HG03439 (cell line): Measurements from ENCODE around the gene AGRN.
"Not testable (repeated sequence)": the region's sequence is repeated elsewhere in the genome, so short reads cannot be mapped to it uniquely, and the experiment has no call there.

Experiments used
- ATAC-seq: cut with Tn5 transposase; IDR thresholded peaks from one replicate; pipeline ENCODE4 v1.9.1; 2021; ENCODE audit warnings: mild to moderate bottlenecking, moderate library complexity; ENCODE audit not compliant: unreplicated experiment

The AGRN gene

GRCh38 chr1:999725-1000356 lies 20.1 kb upstream of the AGRN start, which contains the start of gene HES4:
Gene HES4 (minus strand): TSS chr1:1000097. CDS start chr1:999973, 124 bp downstream.
- ATAC-seq, result no peak

DNA sequence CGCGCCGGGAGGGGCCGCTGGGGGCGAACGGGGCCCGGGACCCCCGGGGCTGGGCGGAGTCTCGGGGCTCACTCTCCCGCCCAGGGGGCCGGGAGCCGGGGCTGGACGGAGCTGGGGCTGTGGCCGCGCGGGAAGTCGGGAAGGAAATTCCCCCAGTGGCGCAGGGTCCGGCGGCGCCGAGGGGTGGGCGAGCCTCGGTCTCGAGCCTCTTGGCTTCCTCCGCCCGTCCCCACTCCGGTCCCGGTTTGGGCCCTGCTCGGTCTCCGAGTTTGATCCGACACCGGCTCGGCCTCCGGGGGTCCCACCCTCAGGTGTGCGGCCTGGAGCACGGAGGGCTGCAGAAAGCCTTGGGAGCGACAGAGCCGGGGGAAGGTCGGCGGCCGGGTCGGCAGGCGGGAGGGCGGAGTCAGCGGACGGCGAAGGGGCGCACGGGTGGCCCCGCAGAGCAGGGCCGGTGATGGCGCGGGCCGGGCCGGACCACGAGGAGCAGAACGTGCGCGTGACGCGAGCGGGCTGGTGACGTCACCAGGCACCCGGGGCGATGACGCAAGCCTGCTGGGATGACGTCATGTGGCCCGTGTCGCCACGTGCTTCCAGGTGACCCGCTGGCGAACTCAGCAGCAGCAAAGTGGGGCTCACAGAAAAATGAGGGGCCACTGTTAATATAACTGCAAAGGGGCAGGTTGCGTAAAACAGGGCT lies 19.4 kb upstream of the AGRN start:
- no peak for ATAC-seq

DNA sequence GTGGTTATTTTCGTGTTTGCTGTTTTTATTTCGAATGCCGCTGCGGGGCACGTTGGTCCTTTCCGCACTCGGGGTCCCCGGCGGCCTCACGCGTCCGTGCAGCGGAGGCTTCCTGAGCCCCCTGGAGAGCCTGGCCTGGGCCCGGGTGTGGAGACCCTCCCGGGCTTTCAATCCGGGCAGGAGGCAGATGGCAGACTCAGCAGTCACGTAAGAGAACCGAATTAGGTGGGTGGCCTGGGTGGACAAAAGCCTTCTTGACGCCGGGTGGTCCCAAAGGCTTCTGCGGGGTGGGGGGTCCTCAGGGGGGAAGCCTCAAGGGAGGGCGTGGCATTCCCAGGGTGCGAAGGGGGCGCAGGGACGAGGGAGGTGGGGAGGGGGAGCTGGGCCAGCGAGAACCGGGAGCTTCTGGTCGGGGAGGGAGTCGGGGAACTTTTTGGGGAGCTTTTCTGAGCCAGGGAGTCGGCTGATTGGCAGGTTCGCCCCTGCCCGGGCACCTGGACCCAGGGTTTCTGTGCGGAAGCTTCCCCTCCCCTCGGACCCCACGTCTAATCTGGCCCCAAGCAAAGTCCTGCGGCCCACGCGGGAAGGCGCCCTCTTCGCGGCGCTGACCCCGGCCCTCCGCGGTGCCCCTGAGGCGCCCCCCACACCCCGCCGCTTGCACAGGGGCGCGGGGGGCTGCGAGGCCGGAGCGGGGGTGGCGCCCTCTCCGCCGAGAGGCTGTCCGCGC lies 18.7 kb upstream of the AGRN start:
- ATAC-seq, result no peak

DNA sequence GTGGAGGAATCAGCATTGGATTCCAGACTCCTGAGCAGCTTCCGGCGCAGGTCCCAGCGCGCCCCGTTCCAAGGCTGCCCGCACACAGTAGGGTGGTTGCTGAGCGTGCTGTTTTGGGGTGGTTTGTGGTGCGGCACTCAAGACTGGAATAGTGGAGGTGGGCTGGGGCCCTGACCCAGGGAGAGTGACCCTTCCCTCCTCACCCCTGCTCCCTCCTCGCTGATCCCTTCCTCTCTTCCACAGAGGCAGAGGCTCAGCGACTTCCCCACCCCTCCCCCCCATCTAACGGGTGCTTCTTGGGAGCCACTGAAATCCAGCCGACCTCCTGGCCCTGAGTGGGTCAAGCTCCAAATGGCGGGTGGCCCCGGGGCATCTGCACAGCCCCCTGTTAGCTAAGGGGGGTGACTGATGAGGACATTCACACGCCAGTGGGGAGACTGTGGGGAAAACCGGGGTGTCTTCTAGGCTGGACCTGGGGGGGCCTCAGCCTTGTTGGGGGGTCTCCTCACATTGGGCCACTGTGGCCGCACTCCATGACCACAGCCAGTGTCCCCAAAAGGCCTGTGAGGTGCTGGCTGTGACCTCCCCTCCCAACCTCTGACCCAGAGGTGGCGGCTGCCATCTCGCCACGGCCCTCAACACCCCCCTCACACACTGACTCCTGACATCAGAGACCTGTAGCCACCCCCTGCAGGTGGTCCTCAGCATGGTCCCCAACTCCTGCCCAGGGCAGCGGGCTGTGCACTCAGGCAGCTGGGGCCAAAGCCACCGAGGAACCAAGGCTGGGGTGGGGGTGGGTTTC lies 16.1 kb upstream of the AGRN start:
- no peak for ATAC-seq

DNA sequence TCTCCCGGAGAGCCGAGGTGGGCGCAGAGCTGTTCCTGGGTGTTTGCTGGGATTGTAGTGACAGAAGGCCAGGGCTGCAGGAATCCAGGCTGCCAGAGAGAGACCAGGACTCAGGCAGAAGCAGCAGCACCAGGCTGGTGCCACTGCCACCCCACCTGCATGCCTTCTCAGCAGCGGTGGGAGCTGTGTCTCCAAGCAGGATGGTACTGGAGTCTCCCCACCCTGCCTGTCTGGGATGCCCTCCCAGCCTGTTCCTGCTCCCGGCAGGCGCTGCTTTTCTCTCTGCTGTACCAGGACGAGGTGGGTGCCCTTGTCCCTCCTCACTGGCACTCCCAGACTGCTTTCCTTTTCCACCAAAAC lies 15.5 kb upstream of the AGRN start:
- no peak for ATAC-seq

DNA sequence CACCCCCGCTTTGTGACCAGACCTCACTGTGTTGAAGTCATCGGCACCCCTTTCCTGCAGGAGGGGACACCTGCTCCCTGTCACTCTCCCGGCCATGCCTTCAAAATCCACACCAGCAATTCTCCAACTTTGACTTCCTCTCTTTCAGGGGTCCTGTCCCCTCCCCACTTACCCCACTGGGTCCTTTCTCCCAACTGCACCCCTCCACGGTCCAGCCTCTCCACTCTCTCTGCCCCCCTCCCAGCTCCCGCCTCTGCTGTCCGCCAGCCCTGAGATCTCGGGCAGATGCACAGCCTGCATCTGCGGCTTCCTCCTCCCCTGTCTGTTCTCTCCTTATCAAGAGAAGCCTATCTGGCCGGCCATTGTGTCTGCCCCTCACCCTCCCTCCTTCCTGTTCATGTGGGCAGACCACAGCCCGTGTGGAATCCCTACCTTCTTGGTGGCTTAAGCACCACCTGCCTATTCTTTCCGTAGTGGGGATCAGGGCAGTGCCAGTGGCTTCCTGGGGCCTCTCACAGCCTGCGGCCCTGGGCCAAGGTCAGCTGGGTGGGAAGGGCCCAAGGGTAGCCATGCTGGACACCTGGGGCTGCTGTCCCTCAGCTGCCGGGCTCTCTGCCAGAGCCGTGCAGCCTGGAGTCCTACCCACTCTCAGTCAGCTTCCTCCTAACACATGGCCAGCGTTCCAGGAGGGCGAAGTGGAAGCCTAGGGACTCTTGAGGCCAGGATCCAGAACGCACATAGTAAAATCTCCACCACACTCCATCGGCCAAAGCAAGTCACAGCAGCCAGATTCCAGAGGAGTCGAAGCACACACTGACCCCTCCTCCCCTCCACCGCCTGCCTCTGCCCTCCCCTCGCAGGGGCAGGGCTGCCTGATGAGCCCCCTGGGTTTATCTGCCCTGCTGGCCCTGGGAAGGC lies 14.9 kb upstream of the AGRN start:
- ATAC-seq, result no peak

DNA sequence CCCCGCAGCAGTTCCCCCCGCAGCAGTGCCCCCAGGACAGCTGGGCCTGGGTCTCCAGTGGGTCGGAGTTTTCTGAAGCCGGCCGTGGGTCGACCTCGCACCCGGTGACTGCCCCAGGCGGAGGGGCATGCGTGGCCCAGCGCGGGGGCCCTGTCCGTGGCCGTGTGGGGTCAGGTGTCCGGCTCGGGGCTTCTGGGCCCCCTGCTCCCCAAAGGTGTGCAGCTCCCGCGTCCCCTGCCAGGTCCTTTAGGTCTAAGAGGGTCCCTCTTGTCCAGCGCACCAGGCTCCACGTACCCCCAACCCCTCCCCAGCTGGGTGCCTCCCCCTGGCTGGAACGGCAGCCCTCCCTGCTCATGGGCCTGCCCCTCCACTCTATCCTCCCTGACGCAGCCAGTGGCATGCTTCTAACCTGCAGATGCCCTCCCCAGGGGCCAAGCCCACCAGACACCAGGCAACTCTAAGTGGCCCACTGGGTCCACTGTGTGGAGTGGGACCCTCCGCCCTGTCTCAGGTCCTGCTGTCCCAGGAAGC lies 14.1 kb upstream of the AGRN start:
- no peak for ATAC-seq

- ATAC-seq, result no peak
These were observed 13.4 kb upstream of the AGRN start for GRCh38 chr1:1006305-1007159.

DNA sequence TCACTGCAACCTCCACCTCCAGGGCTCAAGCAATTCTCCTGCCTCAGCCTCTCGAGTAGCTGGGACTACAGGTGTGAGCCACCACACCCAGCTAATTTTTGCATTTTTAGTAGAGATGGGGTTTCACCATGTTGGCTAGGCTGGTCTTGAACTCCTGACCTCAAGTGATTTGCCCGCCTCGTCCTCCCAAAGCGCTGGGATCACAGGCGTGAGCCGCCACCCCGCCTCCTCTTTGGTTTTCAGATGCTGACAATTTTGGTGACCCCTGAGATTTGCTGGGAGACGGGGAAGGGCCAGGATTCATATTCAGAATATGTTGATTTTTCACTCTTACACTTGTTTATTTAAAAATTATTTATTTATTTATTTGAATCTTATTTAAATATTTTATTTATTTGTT lies 9.8 kb upstream of the AGRN start:
- ATAC-seq, result not testable (repeated sequence)

DNA sequence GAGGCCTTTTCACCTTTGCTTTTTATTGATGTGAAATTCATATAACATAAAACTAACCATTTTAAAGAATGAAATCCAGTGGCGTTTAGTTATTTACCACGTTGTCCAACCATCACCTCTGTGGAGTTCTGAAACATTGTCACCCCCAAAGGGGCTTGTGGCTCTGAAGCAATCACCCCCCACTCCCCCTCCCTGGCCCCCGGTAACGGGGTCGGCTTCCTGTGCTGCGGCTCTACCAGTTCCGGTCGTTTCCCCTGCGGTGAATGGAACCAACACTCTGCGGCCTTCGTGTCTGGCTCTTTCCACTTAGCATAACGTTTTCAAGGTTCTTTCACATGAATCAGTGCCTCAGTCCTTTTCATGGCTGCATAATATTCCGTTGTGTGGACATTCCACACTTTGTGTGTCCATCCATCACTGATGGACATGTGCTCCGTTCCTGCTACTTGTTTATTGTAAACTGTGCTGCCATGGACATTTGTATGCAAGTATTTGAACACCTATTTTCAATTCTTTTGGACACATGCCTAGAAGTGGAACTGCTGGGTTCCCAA lies 8.4 kb upstream of the AGRN start:
- ATAC-seq, result no peak

GRCh38 chr1:1012736-1013104 lies 7.2 kb upstream of the AGRN start:
- ATAC-seq, result not testable (repeated sequence)

- peak; percentile 65 for ATAC-seq
These were observed 6.6 kb upstream of the AGRN start, which contains the start of gene ISG15 for GRCh38 chr1:1013105-1013921. Gene ISG15 (plus strand): TSS chr1:1013497. CDS start chr1:1013574, 77 bp downstream.

DNA sequence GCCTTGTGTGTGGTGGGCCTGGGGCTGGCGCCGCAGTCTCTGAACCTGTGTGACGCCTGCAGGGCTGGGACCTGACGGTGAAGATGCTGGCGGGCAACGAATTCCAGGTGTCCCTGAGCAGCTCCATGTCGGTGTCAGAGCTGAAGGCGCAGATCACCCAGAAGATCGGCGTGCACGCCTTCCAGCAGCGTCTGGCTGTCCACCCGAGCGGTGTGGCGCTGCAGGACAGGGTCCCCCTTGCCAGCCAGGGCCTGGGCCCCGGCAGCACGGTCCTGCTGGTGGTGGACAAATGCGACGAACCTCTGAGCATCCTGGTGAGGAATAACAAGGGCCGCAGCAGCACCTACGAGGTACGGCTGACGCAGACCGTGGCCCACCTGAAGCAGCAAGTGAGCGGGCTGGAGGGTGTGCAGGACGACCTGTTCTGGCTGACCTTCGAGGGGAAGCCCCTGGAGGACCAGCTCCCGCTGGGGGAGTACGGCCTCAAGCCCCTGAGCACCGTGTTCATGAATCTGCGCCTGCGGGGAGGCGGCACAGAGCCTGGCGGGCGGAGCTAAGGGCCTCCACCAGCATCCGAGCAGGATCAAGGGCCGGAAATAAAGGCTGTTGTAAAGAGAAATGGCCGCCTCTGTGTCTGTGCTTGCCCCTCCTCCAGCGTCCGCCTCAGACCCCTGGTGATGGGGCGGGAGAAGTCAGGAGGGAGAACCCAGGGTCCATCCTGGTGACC lies 5.8 kb upstream of the AGRN start:
- peak; percentile 24 for ATAC-seq

DNA sequence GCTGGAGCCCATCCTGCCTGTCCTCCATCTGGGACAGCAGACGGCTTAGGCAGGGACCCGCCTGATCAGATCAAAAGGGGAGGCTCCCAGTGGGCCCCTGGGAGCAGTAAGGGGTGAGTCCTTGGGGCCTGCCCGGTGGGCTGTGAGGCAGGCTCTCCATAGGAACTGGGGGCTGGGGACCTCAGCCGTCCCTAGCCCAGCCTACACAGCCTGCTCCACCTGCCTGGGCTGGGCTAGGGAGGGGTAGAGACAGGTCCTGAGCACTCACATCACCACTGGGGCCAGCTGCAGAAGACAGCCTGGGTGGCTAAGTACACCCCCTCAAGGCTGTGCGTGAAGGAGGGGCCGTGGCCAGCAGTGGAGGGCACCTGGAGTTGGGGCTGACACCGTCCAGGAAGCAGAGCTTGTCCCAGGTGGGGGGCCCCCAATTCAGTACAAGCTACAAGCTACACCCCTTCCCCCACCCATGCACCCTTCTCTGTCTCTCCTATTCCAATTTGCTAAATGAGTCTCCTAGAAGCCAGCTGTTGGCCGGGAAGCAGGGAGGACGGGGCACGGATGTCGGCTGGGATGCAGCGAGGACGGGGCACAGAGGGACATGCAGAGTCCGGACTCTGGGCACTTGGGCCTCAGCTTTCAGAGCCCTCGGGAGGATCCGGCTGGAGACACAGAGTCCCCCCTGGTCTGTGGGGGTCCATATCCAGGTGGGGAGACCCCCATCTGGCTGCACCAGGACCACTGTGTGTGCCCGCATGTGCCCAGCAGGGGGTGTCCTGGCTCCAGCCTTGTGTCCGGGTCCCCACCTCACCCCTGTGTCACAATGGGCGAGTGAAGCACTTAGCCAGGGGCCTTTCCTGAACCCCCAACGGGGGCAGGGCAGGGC lies 4.9 kb upstream of the AGRN start:
- no peak for ATAC-seq

DNA sequence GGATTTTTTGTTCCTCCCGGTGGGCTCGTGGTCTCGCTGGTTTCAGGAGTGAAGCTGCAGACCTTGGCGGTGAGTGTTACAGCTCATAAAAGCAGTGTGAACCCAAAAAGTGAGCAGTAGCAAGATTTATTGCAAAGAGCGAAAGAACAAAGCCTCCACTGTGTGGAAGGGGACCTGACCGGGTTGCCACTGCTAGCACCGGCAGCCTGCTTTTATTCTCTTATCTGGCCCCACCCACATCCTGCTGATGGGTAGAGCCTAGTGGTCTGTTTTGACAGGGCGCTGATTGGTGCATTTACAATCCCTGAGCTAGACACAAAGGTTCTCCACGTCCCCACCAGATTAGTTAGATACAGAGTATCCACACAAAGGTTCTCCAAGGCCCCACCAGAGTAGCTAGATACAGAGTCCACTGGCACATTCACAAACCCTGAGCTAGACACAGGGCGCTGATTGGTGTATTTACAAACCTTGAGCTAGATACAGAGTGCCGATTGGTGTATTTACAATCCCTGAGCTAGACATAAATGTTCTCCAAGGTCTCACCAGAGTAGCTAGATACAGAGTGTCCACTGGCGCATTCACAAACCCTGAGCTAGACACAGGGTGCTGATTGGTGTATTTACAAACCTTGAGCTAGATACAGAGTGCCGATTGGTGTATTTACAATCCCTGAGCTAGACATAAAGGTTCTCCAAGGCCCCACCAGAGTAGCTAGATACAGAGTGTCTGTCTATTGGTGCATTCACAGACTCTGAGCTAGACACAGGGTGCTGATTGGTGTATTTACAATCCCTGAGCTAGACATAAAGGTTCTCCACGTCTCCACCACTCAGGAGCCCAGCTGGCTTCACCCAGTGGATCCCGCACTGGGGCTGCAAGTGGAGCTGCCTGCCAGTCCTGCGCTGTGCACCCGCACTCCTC lies 2.3 kb upstream of the AGRN start:
- not testable (repeated sequence) for ATAC-seq
